Smooth muscle cell (in vitro differentiated cells): ENCODE results near the gene MTMR3. TPM values are rescaled to one million over a fixed set of nuclear protein-coding genes. Genes with fewer than 3 reads are reported as not detected.

ENCODE experiments used
- DNase-seq: peaks from one replicate; lab custom pipeline; 2025; ENCODE audit not compliant: unreplicated experiment; lab: John Stamatoyannopoulos, UW
- H2AFZ ChIP-seq: fragments of 200-600 bp; sonication (generic); 2 replicates; pipeline ENCODE4 v1.6.0; 2016; ENCODE audit warnings: antibody characterized with exemption, low read depth, mild to moderate bottlenecking
- H3F3A ChIP-seq: fragments of 200-600 bp; sonication (generic); 2 replicates; pipeline ENCODE4 v1.6.0; 2017; ENCODE audit warnings: antibody characterized with exemption, low read depth
- H3K27ac ChIP-seq: fragments of 200-600 bp; sonication (generic); 2 replicates; pipeline ENCODE4 v1.5.1; 2016; ENCODE audit warnings: low read depth, mild to moderate bottlenecking
- H3K27me3 ChIP-seq: fragments of 200-600 bp; sonication (generic); 2 replicates; pipeline ENCODE4 v1.6.1; 2016; ENCODE audit warnings: low read depth, mild to moderate bottlenecking
- H3K36me3 ChIP-seq: fragments of 200-600 bp; sonication (generic); 2 replicates; pipeline ENCODE4 v1.5.1; 2016; ENCODE audit warnings: low read depth
- H3K4me1 ChIP-seq: fragments of 200-600 bp; sonication (generic); 2 replicates; pipeline ENCODE4 v1.5.1; 2016; ENCODE audit warnings: low read depth
- H3K4me2 ChIP-seq: fragments of 200-600 bp; sonication (generic); 2 replicates; pipeline ENCODE4 v1.6.0; 2016; ENCODE audit warnings: mild to moderate bottlenecking
- H3K4me3 ChIP-seq: fragments of 200-600 bp; sonication (generic); 2 replicates; pipeline ENCODE4 v1.5.1; 2016; ENCODE audit warnings: mild to moderate bottlenecking
- H3K79me2 ChIP-seq: fragments of 200-600 bp; sonication (generic); 2 replicates; pipeline ENCODE4 v1.6.0; 2016; ENCODE audit warnings: low read depth, mild to moderate bottlenecking
- H3K9ac ChIP-seq: fragments of 200-600 bp; sonication (generic); 2 replicates; pipeline ENCODE4 v1.6.0; 2016; ENCODE audit warnings: low read depth
- H3K9me3 ChIP-seq: fragments of 200-600 bp; sonication (generic); replicated peaks from 2 replicates; pipeline ENCODE4 v1.5.1; 2016; ENCODE audit warnings: low read depth
- H4K20me1 ChIP-seq: fragments of 200-600 bp; sonication (generic); 2 replicates; pipeline ENCODE4 v1.6.0; 2016; ENCODE audit warnings: low read depth
- WGBS: methylation state at CpG from one replicate; pipeline ENCODE4 v1.1.7; 2016; ENCODE audit warnings: low lambda C conversion rate; 5-methylcytosine and 5-hydroxymethylcytosine counted together
- polyA plus RNA-seq: library from polyadenylated mRNA; unstranded; fragments of >200 nt; fragmentation: Nextera tagmentation; extraction: Ambion mirVana; gene quantifications from 2 replicates; pipeline ENCODE4 v1.2.1, GENCODE V29; 2016
- total RNA-seq: library from RNA; depleted of rRNA; stranded (reverse); fragments of >200 nt; gene quantifications from 2 replicates; pipeline ENCODE4 v1.2.3, GENCODE V29; 2014
- TF ChIP-seq, protein P1 (sequence below): fragments of 200-600 bp; sonication (generic); IDR thresholded peaks from 2 replicates; pipeline ENCODE4 v1.5.1; 2017; ENCODE audit warnings: borderline replicate concordance, mild to moderate bottlenecking, antibody characterized with exemption; ENCODE audit not compliant: insufficient read depth, poor library complexity, severe bottlenecking

The MTMR3 gene
- total and polyA plus RNA-seq, 2 experiments from 2014 or later = 15.8 to 48.9 TPM

GRCh38 chr22:29992341-29993275, 109.6 kb downstream of the MTMR3 start:
- no peaks in the 10 kb centered on the region for H3K79me2 ChIP-seq

GRCh38 chr22:29994027-29994715, 111.2 kb downstream of the MTMR3 start:
- H3K4me2 ChIP-seq = peak overlapping the region; percentile 67
- no peaks in the 10 kb centered on the region for H3K9me3 ChIP-seq
- H3F3A ChIP-seq = peaks cover 27% of the 10 kb centered on the region
- no peaks in the 10 kb centered on the region for H3K27me3 ChIP-seq
- no peak for DNase-seq
- no peak overlapping the region for H3K4me3 ChIP-seq
- H3K79me2 ChIP-seq = no peaks in the 10 kb centered on the region
- WGBS = 35% methylated on average over 3 of the region's 3 CpGs
- no peaks in the 10 kb centered on the region for H4K20me1 ChIP-seq
- peaks cover under 1% of the 10 kb centered on the region for H3K36me3 ChIP-seq
- H3K9ac ChIP-seq = peak overlapping the region; percentile 83
- peak overlapping the region; percentile 98 for H3K27ac ChIP-seq
- TF ChIP-seq, protein P1, sequence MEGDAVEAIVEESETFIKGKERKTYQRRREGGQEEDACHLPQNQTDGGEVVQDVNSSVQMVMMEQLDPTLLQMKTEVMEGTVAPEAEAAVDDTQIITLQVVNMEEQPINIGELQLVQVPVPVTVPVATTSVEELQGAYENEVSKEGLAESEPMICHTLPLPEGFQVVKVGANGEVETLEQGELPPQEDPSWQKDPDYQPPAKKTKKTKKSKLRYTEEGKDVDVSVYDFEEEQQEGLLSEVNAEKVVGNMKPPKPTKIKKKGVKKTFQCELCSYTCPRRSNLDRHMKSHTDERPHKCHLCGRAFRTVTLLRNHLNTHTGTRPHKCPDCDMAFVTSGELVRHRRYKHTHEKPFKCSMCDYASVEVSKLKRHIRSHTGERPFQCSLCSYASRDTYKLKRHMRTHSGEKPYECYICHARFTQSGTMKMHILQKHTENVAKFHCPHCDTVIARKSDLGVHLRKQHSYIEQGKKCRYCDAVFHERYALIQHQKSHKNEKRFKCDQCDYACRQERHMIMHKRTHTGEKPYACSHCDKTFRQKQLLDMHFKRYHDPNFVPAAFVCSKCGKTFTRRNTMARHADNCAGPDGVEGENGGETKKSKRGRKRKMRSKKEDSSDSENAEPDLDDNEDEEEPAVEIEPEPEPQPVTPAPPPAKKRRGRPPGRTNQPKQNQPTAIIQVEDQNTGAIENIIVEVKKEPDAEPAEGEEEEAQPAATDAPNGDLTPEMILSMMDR = no peak
- H3K4me1 ChIP-seq = peaks cover 14% of the 10 kb centered on the region
- H2AFZ ChIP-seq = no peak overlapping the region

More at GRCh38 chr22:29992341-29993275, 109.6 kb downstream of the MTMR3 start:
- no peak overlapping the region for H3K4me3 ChIP-seq
- no peak overlapping the region for H2AFZ ChIP-seq
- peaks cover 23% of the 10 kb centered on the region for H3K4me1 ChIP-seq
- peaks cover 27% of the 10 kb centered on the region for H3F3A ChIP-seq
- H3K27me3 ChIP-seq = no peaks in the 10 kb centered on the region
- H3K27ac ChIP-seq = peak overlapping the region; percentile 98
- peak overlapping the region; percentile 46 for H3K4me2 ChIP-seq
- no peaks in the 10 kb centered on the region for H3K9me3 ChIP-seq
- peaks cover 5% of the 10 kb centered on the region for H4K20me1 ChIP-seq
- TF ChIP-seq, protein P1 = no peak
- 63% methylated on average over 6 of the region's 6 CpGs for WGBS
- peak overlapping the region; percentile 80 for H3K9ac ChIP-seq
- no peaks in the 10 kb centered on the region for H3K36me3 ChIP-seq
- no peak for DNase-seq

- Histone ChIP-seq H3K27me3 (no peaks in the 10 kb centered on the region), H4K20me1 (no peaks in the 10 kb centered on the region), H3K4me2 (peak overlapping the region; percentile 67), H3K4me1 (peaks cover 14% of the 10 kb centered on the region), H3K27ac (peak overlapping the region; percentile 98), H3K36me3 (peaks cover 3% of the 10 kb centered on the region), H3F3A (peaks cover 27% of the 10 kb centered on the region), H3K9ac (peak overlapping the region; percentile 83), H2AFZ (no peak overlapping the region), H3K4me3 (no peak overlapping the region), H3K9me3 (no peaks in the 10 kb centered on the region), H3K79me2 (no peaks in the 10 kb centered on the region)
- 3% methylated on average over 3 of the region's 3 CpGs for WGBS
- TF ChIP-seq, protein P1 = no peak
- no peak for DNase-seq
Measured at GRCh38 chr22:29994943-29995342, 112.0 kb downstream of the MTMR3 start.
